Osteoblast (primary cell): ENCODE data around the gene BICDL2. TPM values are rescaled to one million over a fixed set of nuclear protein-coding genes. Genes with fewer than 3 reads are reported as not detected.

ENCODE experiments used
- DNase-seq: peaks from one replicate; pipeline ENCODE4 v3.0.0; 2011; ENCODE audit warnings: low spot score, mixed read lengths; ENCODE audit not compliant: insufficient read length; ENCODE audit errors: missing footprints
- H2AFZ ChIP-seq: 2 replicates; pipeline ENCODE4 v1.6.0; 2011; ENCODE audit warnings: mild to moderate bottlenecking, low read length
- H3K27ac ChIP-seq: 2 replicates; pipeline ENCODE4 v1.5.1; 2011; ENCODE audit warnings: mild to moderate bottlenecking, low read depth, low read length, moderate library complexity
- H3K27me3 ChIP-seq: 2 replicates; pipeline ENCODE4 v1.6.0; 2012; ENCODE audit warnings: mild to moderate bottlenecking, control low read depth, inconsistent platforms, low read length, moderate library complexity; ENCODE audit not compliant: insufficient read depth
- H3K36me3 ChIP-seq: 2 replicates; pipeline ENCODE4 v1.5.1; 2011; ENCODE audit warnings: mild to moderate bottlenecking, low read length, control low read depth, moderate library complexity; ENCODE audit not compliant: insufficient read depth
- H3K4me1 ChIP-seq: 2 replicates; pipeline ENCODE4 v1.5.1; 2011; ENCODE audit warnings: mild to moderate bottlenecking, low read length, control low read depth, moderate library complexity; ENCODE audit not compliant: insufficient read depth
- H3K4me2 ChIP-seq: 2 replicates; pipeline ENCODE4 v1.6.0; 2011; ENCODE audit warnings: mild to moderate bottlenecking, low read length; ENCODE audit not compliant: insufficient read depth
- H3K4me3 ChIP-seq: fragments of 200-600 bp; sonication (generic); 3 replicates; pipeline ENCODE4 v1.5.1; 2012; ENCODE audit warnings: mild to moderate bottlenecking, low read length, inconsistent platforms; ENCODE audit not compliant: insufficient read depth
- H3K79me2 ChIP-seq: 2 replicates; pipeline ENCODE4 v1.6.0; 2012; ENCODE audit warnings: mild to moderate bottlenecking, low read length, control low read depth, inconsistent platforms; ENCODE audit not compliant: insufficient read depth
- H3K9me3 ChIP-seq: 2 replicates; pipeline ENCODE4 v1.5.1; 2011; ENCODE audit warnings: low read depth, low read length, control low read depth
- H4K20me1 ChIP-seq: 2 replicates; pipeline ENCODE4 v1.6.0; 2012; ENCODE audit warnings: mild to moderate bottlenecking, low read length, control low read depth; ENCODE audit not compliant: insufficient read depth
- CTCF ChIP-seq: IDR thresholded peaks from 2 replicates; pipeline ENCODE4 v1.5.1; 2011; ENCODE audit warnings: mild to moderate bottlenecking, low read depth, low read length, moderate library complexity; ENCODE audit errors: extremely low read depth
- total RNA-seq: library from RNA; depleted of rRNA; stranded (reverse); fragments of >200 nt; gene quantifications from 2 replicates; pipeline ENCODE4 v1.2.3, GENCODE V29; 2012

The BICDL2 gene
- total RNA-seq, 1 donor = not detected

- no peaks in the 10 kb centered on the region for H4K20me1 ChIP-seq
- TF ChIP-seq CTCF = no peak
- no peak overlapping the region for H3K4me2 ChIP-seq
- no peaks in the 10 kb centered on the region for H3K36me3 ChIP-seq
- H3K4me3 ChIP-seq = no peak overlapping the region
- H3K27me3 ChIP-seq = peaks cover 3% of the 10 kb centered on the region
- H3K4me1 ChIP-seq = peaks cover 3% of the 10 kb centered on the region
- no peaks in the 10 kb centered on the region for H3K9me3 ChIP-seq
- H3K79me2 ChIP-seq = no peaks in the 10 kb centered on the region
- H3K27ac ChIP-seq = no peak overlapping the region
- no peak overlapping the region for H2AFZ ChIP-seq
- peak; percentile 81 for DNase-seq
Measured at GRCh38 chr16:3065742-3066439, 29.1 kb upstream of the BICDL2 start.

- H4K20me1 ChIP-seq = no peaks in the 10 kb centered on the region
- H3K27ac ChIP-seq = no peak within 1 kb of the TSS
- H3K9me3 ChIP-seq = no peaks in the 10 kb centered on the region
- H3K36me3 ChIP-seq = no peaks in the 10 kb centered on the region
- peaks cover 3% of the 10 kb centered on the region for H3K27me3 ChIP-seq
- no peak for TF ChIP-seq CTCF
- peaks cover 3% of the 10 kb centered on the region for H3K4me1 ChIP-seq
- peak within 1 kb of the TSS; percentile 80 for H2AFZ ChIP-seq
- H3K4me3 ChIP-seq = no peak within 1 kb of the TSS
- no peak within 1 kb of the TSS for H3K4me2 ChIP-seq
- no peaks in the 10 kb centered on the region for H3K79me2 ChIP-seq
- peak; percentile 95 for DNase-seq
Measured at GRCh38 chr16:3065069-3065741, 28.5 kb upstream of the BICDL2 start, which contains the start of gene IL32. IL32 (plus strand) TSS chr16:3065640; CDS start chr16:3065812, 172 bp downstream.

- peaks cover 3% of the 10 kb centered on the region for H3K4me1 ChIP-seq
- H3K36me3 ChIP-seq = no peaks in the 10 kb centered on the region
- H3K4me3 ChIP-seq = no peak overlapping the region
- TF ChIP-seq CTCF = no peak
- H3K27me3 ChIP-seq = peaks cover 3% of the 10 kb centered on the region
- DNase-seq = no peak
- no peak overlapping the region for H3K27ac ChIP-seq
- H3K9me3 ChIP-seq = no peaks in the 10 kb centered on the region
- H3K79me2 ChIP-seq = no peaks in the 10 kb centered on the region
- no peak overlapping the region for H2AFZ ChIP-seq
- no peak overlapping the region for H3K4me2 ChIP-seq
- H4K20me1 ChIP-seq = no peaks in the 10 kb centered on the region
Measured at GRCh38 chr16:3063625-3064386, 27.1 kb upstream of the BICDL2 start.

- H3K4me2 ChIP-seq = no peak overlapping the region
- no peak overlapping the region for H3K27ac ChIP-seq
- no peaks in the 10 kb centered on the region for H3K9me3 ChIP-seq
- no peak overlapping the region for H3K4me3 ChIP-seq
- H3K36me3 ChIP-seq = no peaks in the 10 kb centered on the region
- no peaks in the 10 kb centered on the region for H4K20me1 ChIP-seq
- H3K4me1 ChIP-seq = peaks cover 3% of the 10 kb centered on the region
- no peaks in the 10 kb centered on the region for H3K79me2 ChIP-seq
- no peak for DNase-seq
- H2AFZ ChIP-seq = no peak overlapping the region
- TF ChIP-seq CTCF = no peak
- H3K27me3 ChIP-seq = peaks cover 3% of the 10 kb centered on the region
Measured at GRCh38 chr16:3062553-3062952, 25.8 kb upstream of the BICDL2 start.
